Lower leg skin (tissue), 3 donors: Measurements from ENCODE around the gene AKAP14.

Source experiments
- CTCF ChIP-seq, 3 donors: fragments of 450-650 bp; IDR thresholded peaks; one replicate each; pipeline ENCODE4 v1.5.1; 2016; ENCODE audit warnings: antibody characterized with exemption in 3 of 3, mild to moderate bottlenecking in 3 of 3, moderate library complexity in 2 of 3
- POLR2A ChIP-seq, 2 donors: fragments of 450-650 bp; IDR thresholded peaks; one replicate each; pipeline ENCODE4 v1.6.1; 2016 to 2017; ENCODE audit warnings: antibody characterized with exemption in 2 of 2, mild to moderate bottlenecking in 1 of 2, moderate library complexity in 1 of 2

GRCh38 chrX:119880076-119880475 is 15.6 kb upstream of the AKAP14 start:
- TF ChIP-seq CTCF (IDR thresholded peaks at IDR 0.05), result no peak
- no peak for TF ChIP-seq POLR2A (IDR thresholded peaks at IDR 0.05)
